HL-60/S4 treated with retinoic acid at 250 ng/mL for 4 days and 3 days (cell line): Measurements from ENCODE around the gene MIER2.

Experiments used
- in situ Hi-C: fragments of 300-500 bp; cut with MboI; formaldehyde crosslinking; loops from 2 replicates; pipeline ENCODE4 v1.7.0; 2022; ENCODE audit warnings: low sequenced_read_pairs

MIER2 gene

DNA sequence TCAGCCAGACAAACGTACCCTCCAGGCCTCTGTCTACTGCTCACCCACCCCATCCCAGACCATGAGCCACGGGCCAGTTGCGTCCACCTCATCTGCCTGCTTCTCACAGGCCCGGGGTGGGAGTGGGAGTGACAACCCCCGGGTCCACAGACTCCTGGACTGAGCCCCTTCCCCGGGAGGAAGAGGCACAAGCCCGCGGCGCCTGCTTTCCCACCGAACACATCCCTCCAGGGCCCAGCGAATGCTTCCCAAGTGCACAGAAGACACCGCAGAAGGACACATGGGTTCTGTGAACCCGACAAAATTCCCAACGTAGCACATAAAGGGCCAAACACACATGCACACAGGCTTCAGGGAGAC is 35.4 kb downstream of the MIER2 start:
- in situ Hi-C loops: no loop called here

DNA sequence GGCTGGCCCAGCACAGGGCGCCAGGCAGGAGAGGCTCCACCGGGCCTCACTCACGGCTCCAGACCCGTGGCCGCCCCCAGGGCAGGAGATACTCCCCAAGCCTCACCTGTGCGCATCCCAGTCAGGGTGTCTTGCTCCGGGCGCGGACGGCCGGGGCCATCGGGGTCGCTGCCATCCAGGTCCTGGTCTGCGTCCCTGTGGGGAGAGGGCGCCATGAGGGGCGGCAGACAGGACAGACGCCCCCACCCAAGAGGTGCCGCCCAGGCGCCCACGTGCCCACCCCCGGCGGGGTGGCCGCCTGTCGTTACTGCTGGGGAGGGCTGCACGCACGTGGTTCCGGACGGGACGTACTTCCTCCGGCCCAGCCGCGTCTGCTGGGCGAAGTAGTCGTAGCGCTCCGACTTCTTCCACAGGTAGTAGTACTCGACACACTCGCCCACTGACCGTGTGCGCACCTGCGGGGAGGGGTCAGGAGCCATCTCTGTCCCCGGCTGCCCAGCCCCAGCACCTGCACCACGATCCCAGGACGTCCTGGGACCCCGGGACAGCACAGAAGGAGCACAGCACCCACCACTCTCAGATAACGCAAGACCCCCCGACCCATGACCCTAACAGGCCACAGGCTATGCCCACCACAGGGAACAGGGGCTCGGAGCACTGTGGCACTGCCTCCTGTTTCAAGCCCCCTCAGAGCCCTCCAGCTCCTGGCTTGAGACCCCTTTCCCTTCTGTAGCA is 36.0 kb downstream of the MIER2 start:
- in situ Hi-C loops: no loop called here

DNA sequence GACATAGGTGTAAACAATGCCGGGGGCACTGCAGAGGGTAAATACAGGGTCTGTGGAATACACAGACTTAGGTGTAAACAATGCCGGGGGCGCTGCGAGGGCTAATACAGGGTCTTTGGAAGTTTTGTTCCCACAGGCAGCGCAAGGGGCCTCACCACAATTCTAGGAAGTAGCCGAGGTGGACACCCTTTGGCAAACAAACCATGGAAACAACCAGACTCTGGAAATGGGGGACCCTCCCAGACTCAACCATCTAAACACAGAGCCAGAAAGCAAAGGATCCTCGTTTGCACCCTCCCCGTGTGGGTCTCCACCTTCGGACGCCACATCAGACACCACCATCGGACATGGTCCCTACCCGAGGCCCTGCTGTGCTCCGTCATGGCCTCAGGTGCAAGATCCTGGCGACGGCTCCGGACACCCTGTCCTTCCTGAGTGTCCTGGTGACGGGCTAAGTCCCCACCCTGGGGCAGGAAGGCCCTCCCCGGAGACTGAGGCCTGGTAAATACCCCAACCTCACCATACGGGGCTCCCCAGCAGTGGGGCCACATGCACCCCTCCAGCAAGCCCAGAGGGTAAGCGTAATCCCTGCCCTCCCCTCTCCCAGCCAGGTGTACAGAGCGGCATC is 36.7 kb downstream of the MIER2 start:
- in situ Hi-C loops: no loop called here

DNA sequence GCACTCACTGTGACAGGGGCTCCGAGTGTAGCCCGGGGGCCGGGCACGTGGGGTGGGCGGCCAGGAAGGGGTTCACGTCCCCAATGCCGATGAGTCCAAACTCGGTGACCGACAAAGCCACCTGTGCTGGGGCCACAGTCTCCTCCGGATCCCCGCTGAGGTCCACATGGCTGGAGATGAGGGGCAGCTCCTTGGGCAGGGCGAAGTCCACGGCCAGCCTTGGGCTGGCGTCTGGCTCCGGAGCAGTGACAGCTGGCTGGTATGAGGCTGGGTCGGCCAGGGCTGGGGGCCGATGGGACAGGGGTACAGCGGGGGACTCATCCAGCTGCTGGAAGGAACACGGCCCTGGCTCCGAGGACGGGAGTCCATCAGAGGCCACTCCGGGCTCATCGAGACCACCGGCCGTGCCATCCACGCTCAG is 37.5 kb downstream of the MIER2 start:
- in situ Hi-C loops: no loop called here

DNA sequence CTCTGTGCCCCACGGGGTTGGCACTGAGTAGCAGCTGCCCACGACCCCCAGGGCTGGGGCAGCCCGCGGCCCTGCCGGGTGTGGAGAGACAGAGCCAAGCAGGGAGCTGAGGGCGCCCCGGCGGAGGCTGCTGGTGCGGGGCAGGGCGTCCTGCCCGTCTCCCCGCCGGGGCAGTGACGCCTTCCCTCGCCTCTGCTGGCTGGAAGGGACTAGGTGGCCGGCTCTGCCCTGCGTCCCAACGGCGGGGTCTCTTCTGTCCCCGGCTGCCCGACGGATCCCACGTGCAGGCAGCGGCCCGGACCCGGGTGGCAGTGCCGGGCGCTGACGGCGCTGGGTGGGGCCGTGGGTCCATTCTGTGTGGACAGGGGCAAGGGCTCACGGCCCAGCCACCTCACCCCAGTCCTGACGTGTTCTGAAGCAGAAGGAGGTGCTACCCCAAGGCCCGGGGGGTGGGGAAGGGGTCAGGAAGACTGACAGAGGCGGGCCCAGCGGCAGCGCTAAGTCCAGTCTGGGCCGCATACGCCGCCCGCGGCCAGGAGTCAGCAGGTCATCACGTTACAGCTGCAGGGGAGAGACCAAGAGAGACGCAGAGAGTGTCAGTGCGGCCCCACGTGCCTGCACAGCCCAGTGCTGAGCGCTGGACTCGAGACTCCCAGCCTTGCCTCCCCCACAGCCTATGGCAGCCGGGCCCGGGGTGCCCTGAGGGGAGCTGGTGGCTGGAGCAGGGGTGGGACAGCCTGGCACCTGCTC is 38.3 kb downstream of the MIER2 start:
- in situ Hi-C loops: no loop called here

DNA sequence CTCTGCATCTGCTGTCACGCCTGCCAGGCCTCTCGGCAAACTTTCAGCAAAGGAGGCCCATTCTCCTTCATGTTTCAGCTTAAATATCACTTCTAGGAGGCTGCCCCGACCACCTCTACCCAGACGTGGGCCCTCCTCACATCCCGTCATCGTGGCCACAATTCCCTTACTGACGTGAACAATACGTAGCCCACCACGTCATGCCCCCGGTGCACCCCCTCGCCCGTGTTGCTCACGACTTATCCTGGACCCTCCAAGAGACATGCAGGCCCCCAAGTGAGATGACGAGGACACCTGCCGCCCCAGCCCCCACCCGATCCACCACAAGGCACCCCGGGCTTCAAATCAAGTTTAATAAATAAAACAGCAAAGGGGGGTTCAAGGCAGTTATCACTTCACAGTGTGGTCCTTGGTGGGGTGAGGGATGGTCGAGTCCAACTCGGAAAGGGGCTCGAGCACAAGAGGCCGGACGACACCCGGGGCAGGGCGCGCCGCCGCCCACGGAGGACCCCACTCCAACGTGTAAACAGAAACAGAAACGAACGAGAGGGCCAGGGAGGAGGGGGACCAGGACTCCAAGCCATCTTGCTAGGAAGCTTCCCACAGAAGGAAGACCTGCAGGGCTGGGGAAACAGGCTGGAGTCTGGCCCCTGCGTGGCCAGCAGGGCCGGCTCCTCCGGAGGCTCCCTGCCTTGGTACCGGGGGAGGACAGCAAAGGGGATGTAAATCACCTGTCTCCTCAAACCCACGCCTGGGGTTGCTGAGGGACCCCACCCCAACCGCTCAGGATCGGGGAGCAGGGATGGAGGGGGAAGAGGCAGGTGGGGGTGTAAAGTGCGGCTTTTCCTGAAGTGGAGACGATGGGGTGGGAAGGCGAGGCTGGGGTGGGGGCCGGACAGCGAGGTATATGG is 39.1 kb downstream of the MIER2 start:
- in situ Hi-C loops: no loop called here

DNA sequence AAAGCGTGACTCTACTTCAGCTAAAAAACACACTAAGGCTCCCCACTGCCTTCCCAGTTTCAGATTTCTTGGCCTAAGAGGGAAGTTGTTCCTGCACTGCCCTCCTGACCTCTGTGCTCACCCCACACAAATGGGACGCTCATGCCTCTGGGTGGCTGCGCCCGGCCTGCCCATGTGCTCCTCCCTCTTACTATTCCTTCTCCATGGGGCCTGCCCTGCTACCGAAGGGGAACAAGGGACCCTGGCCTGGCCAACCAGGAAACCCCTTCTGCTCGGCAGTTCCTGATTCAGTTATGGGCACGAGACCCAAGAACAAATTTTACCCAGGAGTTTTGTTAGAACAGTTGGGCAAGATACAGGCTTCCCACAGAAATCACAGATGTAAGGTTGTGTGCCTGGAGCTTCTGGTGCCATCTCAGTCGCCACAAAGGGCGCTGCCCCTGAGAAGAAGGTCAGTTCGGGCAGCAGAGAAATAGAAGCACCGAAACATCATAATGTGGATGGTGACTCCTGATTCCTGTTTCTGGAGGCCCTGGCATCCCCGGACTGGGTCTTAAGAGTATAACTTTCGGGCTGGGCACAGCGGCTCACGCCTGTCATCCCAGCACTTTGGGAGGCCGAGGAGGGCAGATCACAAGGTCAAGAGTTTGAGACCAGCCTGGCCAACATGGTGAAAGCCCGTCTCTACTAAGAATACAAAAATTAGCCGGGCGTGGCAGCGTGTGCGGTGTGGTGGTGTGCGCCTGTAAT is 47.9 kb downstream of the MIER2 start:
- in situ Hi-C loops: no loop called here

DNA sequence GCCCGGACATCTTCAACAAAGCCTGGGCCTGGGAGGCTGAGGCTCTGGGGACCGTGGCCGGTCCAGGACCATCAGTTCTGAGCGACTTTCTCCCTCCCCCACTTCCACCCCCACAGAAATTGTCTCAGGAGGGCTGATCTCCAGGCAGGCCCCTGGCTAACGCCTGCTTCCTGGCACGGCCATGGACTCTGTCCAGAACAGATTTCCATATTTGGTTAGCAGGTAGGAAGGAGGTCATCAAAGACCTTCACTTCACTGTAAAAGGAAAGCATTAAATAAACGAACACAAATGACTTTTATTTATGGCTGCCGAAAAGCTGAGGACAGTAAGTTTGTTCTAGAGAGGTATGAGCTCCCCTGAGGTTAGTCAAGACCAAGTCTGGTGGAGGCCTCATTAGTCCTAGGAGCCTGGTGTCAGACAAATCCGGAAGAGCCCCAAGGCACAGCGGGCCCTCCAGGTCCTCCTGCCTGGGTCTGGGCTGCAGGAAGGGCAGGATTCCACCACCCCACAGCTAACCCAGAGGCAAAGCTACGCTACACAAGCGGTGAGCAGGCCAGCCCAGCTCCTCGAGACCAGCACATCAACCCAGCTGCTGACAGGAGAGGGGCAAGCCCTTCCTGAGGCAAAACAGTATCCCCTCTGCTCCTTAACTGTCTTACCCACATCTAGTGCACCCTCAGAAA is 48.8 kb downstream of the MIER2 start:
- in situ Hi-C loops: no loop called here

DNA sequence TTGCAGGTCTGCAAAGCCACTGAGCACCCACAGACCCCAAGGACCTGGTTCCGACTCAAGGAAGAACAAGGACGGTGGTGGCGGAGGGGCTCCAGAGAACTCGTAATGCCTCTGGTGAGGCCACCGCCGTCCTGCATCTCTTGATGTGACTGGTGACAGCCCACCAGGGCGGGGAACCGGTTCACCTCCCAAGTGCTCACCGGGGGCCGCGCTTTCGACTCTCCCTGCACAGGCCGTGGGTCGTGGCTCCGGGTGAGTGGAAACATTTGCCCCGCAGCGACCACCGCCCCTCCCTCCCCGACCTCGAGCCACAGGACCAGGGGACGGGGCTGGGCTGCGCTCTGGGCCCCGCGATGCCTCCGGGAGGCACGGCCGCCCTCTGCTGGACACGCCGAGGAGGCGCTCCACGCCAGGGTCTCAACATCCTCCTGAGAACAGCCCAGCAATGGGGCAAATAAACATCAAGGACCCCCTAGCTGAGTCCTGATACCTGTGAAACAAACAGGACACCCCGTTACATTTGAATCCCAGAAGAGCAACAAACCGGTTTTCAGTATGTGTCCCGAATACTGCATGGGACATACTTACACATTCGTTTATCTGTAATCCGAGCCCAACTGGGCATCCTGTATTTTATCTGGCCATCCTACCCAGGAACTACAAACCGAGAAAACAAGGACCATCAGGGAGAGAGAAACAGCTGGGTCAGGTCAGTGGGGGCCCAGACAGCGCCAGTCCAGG is 49.5 kb downstream of the MIER2 start:
- in situ Hi-C loops: no loop called here

DNA sequence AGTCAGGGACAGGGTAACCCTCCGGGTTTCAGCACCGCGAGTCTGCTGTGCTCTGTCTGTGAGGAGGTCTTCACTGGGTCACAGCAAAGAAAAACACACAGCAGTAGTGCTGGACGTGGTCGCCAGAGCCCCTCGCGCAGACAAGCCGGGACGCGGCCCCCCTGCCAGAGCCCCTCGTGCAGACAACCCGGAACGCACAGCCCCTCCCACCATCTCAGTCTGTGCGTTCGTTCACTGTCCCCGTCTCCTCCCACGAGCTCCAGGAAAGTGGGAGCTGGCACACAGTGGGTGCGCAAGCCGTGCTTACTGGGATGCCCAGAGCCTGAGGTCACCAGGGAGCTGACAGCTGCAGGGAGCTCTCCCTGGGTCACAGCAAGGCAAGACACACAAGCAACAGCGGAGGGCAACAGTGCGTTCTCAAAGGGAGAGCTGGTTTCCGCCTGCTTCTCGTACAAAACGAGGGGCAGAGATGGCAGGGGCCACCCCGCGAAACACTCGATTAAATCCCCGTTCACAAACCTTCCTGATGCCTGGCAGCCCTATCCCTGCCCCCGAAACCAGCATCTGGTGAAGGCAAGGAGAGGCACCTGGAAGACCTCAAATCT is 50.2 kb downstream of the MIER2 start:
- in situ Hi-C loops: no loop called here

DNA sequence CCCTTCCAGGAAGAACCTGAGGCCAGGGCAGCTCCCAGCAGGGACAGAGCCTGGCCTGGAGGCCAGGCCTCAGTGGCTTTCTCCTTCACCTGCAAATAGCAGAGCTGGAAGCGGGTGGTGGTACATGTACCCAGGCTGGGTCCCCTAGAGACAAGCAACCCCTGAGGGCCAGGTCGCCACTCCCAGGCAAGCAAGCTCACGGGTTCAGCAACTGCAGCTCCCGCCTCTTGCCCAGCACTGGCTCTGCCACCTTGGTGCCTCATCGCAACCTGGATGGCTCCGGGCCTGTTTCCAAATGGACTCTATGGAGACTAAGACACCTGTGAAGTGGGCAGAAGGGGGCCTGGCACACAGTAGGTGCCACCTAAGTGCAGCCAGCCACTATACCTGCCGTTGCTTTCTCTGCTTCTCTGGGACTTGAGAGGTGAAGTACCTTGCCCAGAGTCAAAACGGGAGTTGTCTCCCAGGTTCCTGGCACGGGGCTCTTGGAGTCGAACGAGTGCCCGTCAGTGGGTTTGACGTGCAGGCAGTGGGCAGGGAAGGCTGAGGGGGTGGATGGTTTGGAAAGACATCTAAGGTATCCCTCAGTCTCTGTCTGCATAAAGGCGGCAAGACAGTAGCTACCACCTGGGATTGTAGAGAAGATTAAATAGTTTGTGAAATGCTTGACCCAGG is 51.0 kb downstream of the MIER2 start:
- in situ Hi-C loops: no loop called here

DNA sequence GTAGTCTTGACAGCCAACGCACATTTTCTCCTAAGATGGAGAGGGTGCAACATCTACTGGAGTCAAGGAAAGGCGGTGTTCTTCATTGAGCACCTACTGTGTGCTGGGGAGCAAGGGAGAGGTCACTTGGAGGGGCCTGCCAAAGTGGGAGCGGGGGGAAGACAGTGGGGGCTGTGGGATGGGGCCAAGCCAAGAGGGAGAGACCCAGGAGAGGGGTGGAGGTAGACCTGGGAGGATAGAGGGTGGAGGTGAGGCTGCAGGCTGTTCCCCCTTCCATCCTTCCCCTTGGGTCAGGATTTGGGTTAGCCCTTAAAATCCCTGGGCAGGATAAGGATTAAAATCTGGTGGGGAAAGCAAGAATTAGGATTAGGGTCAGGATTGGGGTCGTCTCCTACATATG is 51.6 kb downstream of the MIER2 start:
- in situ Hi-C loops: no loop called here

DNA sequence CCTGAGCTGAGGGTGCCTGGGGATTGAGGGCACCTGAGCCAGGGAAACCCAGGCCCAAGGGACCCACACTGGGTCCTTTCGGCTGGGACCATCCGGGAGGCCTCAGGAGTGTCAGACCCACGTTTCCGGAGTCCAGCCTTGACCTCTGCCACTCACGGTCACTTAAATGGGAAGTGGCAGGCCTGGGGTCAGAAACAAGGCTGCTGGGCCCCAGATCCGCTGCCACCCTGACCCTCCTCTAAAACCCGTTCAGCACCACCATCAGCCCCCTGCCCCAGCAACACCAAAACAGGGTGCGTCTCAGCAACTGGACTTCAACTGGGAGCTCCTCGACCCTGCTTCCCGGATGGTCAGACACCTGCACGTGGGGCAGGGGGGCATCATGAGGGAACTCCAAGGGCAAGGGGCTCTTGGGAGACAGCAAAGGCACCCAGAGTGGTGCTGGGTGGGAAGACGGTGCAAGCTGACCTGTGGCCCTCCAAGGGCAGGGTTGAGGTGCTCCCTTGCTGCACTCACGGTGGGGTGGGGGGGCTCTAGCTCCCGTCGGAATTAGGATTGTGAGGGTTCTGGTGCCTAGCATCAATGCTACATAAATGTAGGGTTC is 52.2 kb downstream of the MIER2 start:
- in situ Hi-C loops: no loop called here

DNA sequence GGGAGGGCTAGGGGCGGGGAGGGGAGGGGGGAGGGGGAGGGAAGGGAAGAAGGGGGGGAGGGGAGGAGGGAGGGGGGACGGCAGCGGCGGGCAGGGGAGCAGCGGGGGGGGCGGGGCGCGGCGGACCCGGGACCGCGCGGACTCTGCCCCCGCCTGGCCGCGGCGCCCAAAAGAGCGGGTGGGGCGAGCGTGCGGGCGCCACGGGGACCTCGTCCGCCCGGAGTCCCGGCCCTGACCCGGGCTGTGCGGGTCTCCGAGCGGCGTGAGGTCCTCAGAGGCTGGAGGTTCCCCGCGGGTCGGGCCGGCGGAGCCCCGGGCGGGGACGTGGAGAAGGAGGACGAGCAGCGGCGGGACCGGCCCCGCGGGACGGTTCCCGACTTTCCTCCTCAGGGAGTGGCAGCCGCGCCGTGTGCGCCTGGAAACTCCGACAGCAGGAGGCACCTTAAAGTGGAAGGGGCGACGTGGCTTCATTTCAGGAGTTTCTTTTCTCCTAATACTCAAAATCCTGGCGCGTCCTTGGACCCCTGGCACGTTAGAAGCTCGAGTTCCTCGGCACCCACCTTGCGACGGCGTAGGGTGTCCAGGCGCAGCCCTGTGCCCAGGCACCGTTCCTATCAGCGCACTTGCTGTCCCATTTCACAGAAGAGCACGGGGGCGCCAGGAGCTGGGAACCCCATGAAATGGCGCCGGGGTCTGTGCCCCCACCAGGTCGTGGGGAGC is 52.9 kb downstream of the MIER2 start:
- in situ Hi-C loops: no loop called here

DNA sequence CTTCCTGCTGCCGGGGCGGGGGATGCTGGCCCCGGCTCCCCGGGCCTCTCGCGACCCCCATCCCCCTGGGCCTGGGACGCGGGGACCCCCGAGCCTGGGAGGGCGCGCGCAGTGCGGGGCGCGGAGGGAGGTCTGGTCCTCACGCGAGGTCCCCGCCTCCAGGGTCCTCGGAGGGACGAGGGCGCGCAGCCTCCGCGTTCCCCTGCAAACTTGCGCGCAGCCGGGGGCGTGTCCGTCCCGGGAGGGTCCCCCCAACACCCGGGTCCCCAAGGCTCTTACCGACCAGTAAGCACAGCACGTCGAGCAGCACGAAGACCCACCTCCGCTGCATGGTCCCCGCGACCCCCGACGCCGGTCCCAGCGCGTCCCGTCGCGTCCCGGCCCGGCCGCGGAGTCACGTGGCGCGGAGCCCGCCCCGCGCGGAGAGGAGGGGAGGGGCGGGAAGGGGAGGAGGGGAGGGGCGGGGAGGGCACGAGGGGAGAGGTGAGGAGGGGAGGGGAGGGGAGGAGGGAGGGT is 53.5 kb downstream of the MIER2 start, which contains the start of gene PLPP2:
TSS of gene PLPP2 (minus strand) at position 398 of the 516 bp plus-strand sequence. CDS start at position 331, 67 bp downstream.
- in situ Hi-C loops: no loop called here

DNA sequence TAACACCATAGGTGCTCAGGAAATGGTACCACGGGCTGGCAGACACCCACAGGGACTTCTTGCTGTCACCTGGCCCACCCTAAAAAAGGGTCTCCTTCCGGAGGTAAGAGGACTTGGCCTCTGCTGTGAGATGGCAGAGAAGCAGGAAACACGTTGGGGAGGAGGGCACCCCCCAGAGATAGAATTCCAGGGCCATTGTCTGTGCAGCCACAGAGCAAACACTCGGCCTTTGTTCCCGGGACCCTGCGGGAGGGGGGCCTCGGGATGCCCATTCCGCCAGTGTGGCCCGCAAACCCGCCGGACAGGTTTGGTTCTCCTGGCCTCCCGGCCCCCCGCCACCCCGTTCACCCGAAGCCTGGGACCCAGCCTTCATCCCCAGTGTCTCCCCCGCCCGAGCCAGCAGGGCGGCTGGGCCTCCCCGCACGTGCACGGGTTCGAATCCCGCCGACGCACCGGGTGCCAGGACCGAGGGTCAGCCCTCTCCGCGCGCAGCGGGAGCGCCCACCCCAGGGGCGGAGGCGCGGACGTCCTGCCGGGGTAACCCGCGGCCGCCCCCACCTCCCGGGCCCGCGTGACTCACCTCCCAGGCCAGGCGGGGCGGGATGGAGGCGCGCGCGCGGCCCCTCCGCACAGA is 54.1 kb downstream of the MIER2 start:
- in situ Hi-C loops: no loop called here
